Neural crest cell (in vitro differentiated cells): Measurements from ENCODE around the gene NCAPG2. TPM values are rescaled to one million over a fixed set of nuclear protein-coding genes. Genes with fewer than 3 reads are reported as not detected.

Source experiments
- DNase-seq: peaks from one replicate; pipeline ENCODE4 v3.0.0; 2021; ENCODE audit warnings: low read depth, mixed read lengths, low spot score
- H3K27ac Mint-ChIP-seq: one replicate; pipeline ENCODE4 v1.8.0; 2021; ENCODE audit warnings: mild to moderate bottlenecking, mixed read lengths; ENCODE audit not compliant: unreplicated experiment
- H3K27me3 Mint-ChIP-seq: 2 replicates; pipeline ENCODE4 v1.8.0; 2021; ENCODE audit warnings: low read depth, mild to moderate bottlenecking, mixed read lengths
- H3K36me3 Mint-ChIP-seq: 2 replicates; pipeline ENCODE4 v1.8.0; 2021; ENCODE audit warnings: low read depth, mild to moderate bottlenecking, mixed read lengths
- H3K4me1 Mint-ChIP-seq: 2 replicates; pipeline ENCODE4 v1.8.0; 2021; ENCODE audit warnings: mixed read lengths
- H3K4me3 Mint-ChIP-seq: one replicate; pipeline ENCODE4 v1.8.0; 2021; ENCODE audit warnings: mild to moderate bottlenecking, mixed read lengths
- H3K9me3 Mint-ChIP-seq: 2 replicates; pipeline ENCODE4 v1.8.0; 2021; ENCODE audit warnings: mixed read lengths
- microRNA-seq: library from miRNA; unstranded; fragments of <30 nt; microRNA quantifications from one replicate; pipeline ENCODE4, GENCODE V29; 2020
- total RNA-seq: library from RNA; stranded (reverse); gene quantifications from 2 replicates; pipeline ENCODE4 v1.2.1, GENCODE V29; 2021
- TF ChIP-seq, protein P1 (sequence below): fragments of 200-600 bp; sonication (generic); conservative IDR thresholded peaks from 2 replicates; pipeline ENCODE4 v1.5.0; 2021; ENCODE audit warnings: antibody characterized with exemption, mild to moderate bottlenecking

The NCAPG2 gene
- total RNA-seq, 1 donor from 2014 or later: 84.9 TPM

DNA sequence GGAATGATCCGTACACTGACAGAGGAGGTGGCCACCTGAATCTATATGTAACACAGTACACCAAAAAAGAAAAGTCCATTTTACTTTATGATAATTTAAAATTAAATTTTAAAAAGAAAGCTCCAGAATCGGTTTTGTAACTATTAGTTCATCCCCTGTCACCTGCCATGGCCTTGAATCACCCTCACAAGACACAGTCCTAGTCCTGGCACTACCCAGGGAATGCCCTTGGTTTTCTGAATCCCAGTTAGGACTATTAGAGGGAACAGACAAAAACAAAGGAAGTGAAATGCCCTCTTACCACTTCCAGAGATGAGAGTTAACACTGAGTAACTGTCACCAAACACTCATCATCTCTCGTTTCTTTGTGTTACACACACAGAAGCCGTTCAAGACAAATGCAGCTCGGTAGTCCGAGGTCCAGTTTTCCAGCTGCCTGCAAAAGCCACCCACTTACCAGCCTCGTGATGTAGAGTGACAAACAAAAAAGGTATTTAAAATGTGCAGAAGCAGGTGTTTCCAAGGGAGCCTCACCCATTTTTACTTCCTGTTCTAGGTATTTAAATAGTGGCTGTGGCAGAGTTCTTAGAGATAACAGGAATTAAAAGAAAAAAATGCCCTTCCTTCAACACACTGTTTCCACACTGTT, 123.0 kb downstream of the NCAPG2 start:
- H3K27me3 Mint-ChIP-seq: peaks cover 52% of the 10 kb centered on the region
- H3K4me3 Mint-ChIP-seq: no peak overlapping the region
- no peak overlapping the region for H3K27ac Mint-ChIP-seq

More for the DNA sequence above, 123.0 kb downstream of the NCAPG2 start:
- DNase-seq: no peak
- TF ChIP-seq, protein P1, sequence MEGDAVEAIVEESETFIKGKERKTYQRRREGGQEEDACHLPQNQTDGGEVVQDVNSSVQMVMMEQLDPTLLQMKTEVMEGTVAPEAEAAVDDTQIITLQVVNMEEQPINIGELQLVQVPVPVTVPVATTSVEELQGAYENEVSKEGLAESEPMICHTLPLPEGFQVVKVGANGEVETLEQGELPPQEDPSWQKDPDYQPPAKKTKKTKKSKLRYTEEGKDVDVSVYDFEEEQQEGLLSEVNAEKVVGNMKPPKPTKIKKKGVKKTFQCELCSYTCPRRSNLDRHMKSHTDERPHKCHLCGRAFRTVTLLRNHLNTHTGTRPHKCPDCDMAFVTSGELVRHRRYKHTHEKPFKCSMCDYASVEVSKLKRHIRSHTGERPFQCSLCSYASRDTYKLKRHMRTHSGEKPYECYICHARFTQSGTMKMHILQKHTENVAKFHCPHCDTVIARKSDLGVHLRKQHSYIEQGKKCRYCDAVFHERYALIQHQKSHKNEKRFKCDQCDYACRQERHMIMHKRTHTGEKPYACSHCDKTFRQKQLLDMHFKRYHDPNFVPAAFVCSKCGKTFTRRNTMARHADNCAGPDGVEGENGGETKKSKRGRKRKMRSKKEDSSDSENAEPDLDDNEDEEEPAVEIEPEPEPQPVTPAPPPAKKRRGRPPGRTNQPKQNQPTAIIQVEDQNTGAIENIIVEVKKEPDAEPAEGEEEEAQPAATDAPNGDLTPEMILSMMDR: no peak
- H3K36me3 Mint-ChIP-seq: peaks cover 2% of the 10 kb centered on the region
- H3K9me3 Mint-ChIP-seq: peaks cover 7% of the 10 kb centered on the region
- peaks cover 3% of the 10 kb centered on the region for H3K4me1 Mint-ChIP-seq

Small RNAs within 50 kb of the gene (microRNA-seq; reads per million reads assigned to microRNA genes)
- gene MIR5707: not detected

Other genes with a start within 250 kb of the NCAPG2 start
- 30.9 and 32.2 TPM in 2 replicates for gene PTPRN2, start 117.0 kb downstream of the NCAPG2 start, total RNA-seq
- 21.1 and 23.3 TPM in 2 replicates for gene ESYT2, start 124.7 kb upstream of the NCAPG2 start, total RNA-seq
- 27.3 and 27.8 TPM in 2 replicates for gene DYNC2I1, start 151.8 kb upstream of the NCAPG2 start, total RNA-seq